GM13976 (cell line): Measurements from ENCODE around the gene GDF7.

Experiments used
- DNase-seq: peaks from one replicate; pipeline ENCODE4 v3.0.0; 2012; ENCODE audit warnings: low spot score
- CTCF ChIP-seq: IDR thresholded peaks from 2 replicates; pipeline ENCODE4 v1.5.1; 2012; ENCODE audit warnings: borderline replicate concordance, mild to moderate bottlenecking; ENCODE audit not compliant: insufficient read depth; ENCODE audit errors: extremely low read depth, missing control alignments, control extremely low read depth
- in situ Hi-C: fragments of 300-500 bp; cut with MboI; formaldehyde crosslinking; loops from one replicate; pipeline ENCODE4 v1.12.0; 2022; ENCODE audit warnings: low sequenced_read_pairs, mixed read lengths, inconsistent platforms; ENCODE audit not compliant: unreplicated experiment

GDF7 gene

GRCh38 chr2:20638014-20638413 lies 28.9 kb upstream of the GDF7 start:
- no peak for TF ChIP-seq CTCF
- no peak for DNase-seq
- in situ Hi-C loops = loop anchor here (25.0 kb wide), 2 partner anchors 401 to 501 kb away; partner anchors contain the start of gene SDC1

- no peak for TF ChIP-seq CTCF
- DNase-seq = no peak
- in situ Hi-C loops = loop anchor here (25.0 kb wide), 2 partner anchors 402 to 502 kb away; partner anchors contain the start of gene SDC1
Observed at GRCh38 chr2:20638646-20639430, 28.1 kb upstream of the GDF7 start.

GRCh38 chr2:20640411-20641122 lies 26.4 kb upstream of the GDF7 start:
- no peak for TF ChIP-seq CTCF
- DNase-seq = no peak
- in situ Hi-C loops = loop anchor here (5.0 to 25.0 kb wide), 3 partner anchors 198 to 503 kb away; partner anchors contain the start of gene SDC1

GRCh38 chr2:20641123-20641985 lies 25.6 kb upstream of the GDF7 start:
- no peak for DNase-seq
- no peak for TF ChIP-seq CTCF
- in situ Hi-C loops = loop anchor here (5.0 to 25.0 kb wide), 3 partner anchors 199 to 504 kb away; partner anchors contain the start of gene SDC1

- DNase-seq = peak; percentile 93
- in situ Hi-C loops = loop anchor here (5.0 to 25.0 kb wide), 3 partner anchors 200 to 505 kb away; partner anchors contain the start of gene SDC1
- TF ChIP-seq CTCF = peak; percentile 86
Observed at GRCh38 chr2:20642055-20642971, 24.6 kb upstream of the GDF7 start.
